ENCODE results near the gene PGM2L1. TPM values are rescaled to one million over a fixed set of nuclear protein-coding genes. Genes with fewer than 3 reads are reported as not detected.

PGM2L1 gene
- total and polyA plus RNA-seq, 2 of the 13 experiments (the other 11 are each of a cell fraction or from before 2014, with no cell fraction given): 0.57 to 1.2 TPM

DNA sequence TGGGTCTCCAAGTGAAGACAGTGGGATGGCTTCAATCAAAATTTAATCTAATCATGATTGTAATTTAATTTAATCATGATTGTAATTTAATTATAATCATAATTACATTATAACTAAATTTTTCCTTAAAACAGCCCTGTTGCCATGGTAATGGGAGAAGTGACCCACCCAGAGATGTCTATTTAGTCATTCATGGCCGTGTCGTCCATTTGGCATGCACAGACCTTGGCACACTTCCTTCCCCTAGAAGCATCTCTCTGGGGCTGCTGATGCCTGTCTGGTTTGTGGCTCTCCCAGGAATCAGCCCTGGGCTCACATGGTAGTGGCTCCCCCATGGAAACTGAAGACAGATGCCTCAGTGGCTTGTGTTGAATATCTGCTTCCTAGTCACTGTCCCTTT is 113.8 kb downstream of the PGM2L1 start:
- FAIRE-seq: no peak

DNA sequence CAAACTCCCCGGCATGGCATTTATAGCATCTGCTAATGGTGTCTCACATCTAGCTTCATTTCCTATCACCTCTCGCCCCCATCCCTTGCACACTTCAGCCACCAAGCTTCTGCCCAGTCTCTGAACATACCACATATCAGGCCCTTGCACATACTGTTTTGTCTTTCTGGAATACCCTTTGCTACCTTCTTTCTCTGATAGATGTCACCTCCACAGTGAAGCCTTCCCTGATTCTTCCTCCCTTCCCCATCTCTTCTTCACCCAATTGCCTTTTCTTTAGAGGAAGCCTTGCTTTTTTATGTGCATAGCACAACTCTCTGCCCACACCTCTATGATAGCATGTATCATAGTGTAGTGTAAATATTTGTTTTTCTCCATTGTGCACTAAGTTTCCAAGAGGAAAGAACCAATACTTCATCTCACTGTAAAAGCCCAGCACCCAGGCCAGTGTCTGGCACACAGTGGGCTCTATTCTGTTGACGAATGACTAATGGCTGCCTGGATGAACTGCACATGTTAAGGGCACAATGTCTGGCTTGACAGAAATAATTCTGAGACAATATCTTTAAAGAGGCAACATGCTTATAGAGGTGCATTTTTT is 114.6 kb downstream of the PGM2L1 start:
- no peaks in the 10 kb centered on the region for H3K36me3 ChIP-seq (replicated peaks in 1 of 2; ENCODE audit: control insufficient read depth in 1 of 2, insufficient read depth in 2 of 2, low read length in 2 of 2)
- no peaks in the 10 kb centered on the region for H3K9me3 ChIP-seq (ENCODE audit: low read length)
- H3K27ac ChIP-seq (ENCODE audit: extremely low read length, insufficient read depth, low read length): no peak overlapping the region
- H4K20me1 ChIP-seq (ENCODE audit: insufficient read depth, low read length): no peaks in the 10 kb centered on the region
- no peak overlapping the region for H2AFZ ChIP-seq (ENCODE audit: low read length)
- intact Hi-C loops (cut with micrococcal nuclease; ENCODE audit: unreplicated experiment): no loop called here
- no peak overlapping the region for H3K4me3 ChIP-seq (replicated peaks in 1 of 3; ENCODE audit: insufficient read depth in 1 of 3, low read depth in 2 of 3, low read length in 3 of 3)
- DNase-seq (ENCODE audit: low spot score) (no peak), ATAC-seq (no peak), FAIRE-seq (no peak)
- ChIA-PET POLR2A (no interaction called here), CTCF (ENCODE audit: low intra/inter-chr PET ratio, low total read pairs) (no interaction called here)
- no peaks in the 10 kb centered on the region for H3K27me3 ChIP-seq (ENCODE audit: control insufficient read depth in 1 of 2, insufficient read depth in 2 of 2, low read length in 2 of 2)
- in situ Hi-C loops (cut with HindIII; ENCODE audit: extremely low pct_ligation_motif_present, low pct_unique_long_range_greater_than_20kb): no loop called here
- no peak overlapping the region for H3K9ac ChIP-seq (ENCODE audit: insufficient read depth, low read depth, low read length)
- no peak overlapping the region for H3K4me2 ChIP-seq (ENCODE audit: low read depth, low read length)
- WGBS (ENCODE audit: low lambda C conversion rate): 22% methylated on average over 3 of the region's 3 CpGs
- H3K4me1 ChIP-seq (ENCODE audit: insufficient read depth, low read length): no peaks in the 10 kb centered on the region
- BruUV-seq (replicated peaks): no TSS peak
- no peaks in the 10 kb centered on the region for H3K79me2 ChIP-seq (ENCODE audit: insufficient read depth, low read length)
- TF ChIP-seq MAFK (conservative IDR thresholded peaks at IDR 0.05 in 1 of 2, IDR thresholded peaks at IDR 0.05 in 1 of 2; ENCODE audit: low read length in 2 of 2) (no peak), NBN (conservative IDR thresholded peaks at IDR 0.05) (no peak), CC2D1A (CRISPR knock-in tag; IDR thresholded peaks at IDR 0.05) (no peak), ZKSCAN1 (IDR thresholded peaks at IDR 0.05; ENCODE audit: low read length) (no peak), JUND (CRISPR knock-in tag; IDR thresholded peaks at IDR 0.05) (no peak), ZNF546 (CRISPR knock-in tag; conservative IDR thresholded peaks at IDR 0.05) (no peak)
- TF ChIP-seq, protein P1, sequence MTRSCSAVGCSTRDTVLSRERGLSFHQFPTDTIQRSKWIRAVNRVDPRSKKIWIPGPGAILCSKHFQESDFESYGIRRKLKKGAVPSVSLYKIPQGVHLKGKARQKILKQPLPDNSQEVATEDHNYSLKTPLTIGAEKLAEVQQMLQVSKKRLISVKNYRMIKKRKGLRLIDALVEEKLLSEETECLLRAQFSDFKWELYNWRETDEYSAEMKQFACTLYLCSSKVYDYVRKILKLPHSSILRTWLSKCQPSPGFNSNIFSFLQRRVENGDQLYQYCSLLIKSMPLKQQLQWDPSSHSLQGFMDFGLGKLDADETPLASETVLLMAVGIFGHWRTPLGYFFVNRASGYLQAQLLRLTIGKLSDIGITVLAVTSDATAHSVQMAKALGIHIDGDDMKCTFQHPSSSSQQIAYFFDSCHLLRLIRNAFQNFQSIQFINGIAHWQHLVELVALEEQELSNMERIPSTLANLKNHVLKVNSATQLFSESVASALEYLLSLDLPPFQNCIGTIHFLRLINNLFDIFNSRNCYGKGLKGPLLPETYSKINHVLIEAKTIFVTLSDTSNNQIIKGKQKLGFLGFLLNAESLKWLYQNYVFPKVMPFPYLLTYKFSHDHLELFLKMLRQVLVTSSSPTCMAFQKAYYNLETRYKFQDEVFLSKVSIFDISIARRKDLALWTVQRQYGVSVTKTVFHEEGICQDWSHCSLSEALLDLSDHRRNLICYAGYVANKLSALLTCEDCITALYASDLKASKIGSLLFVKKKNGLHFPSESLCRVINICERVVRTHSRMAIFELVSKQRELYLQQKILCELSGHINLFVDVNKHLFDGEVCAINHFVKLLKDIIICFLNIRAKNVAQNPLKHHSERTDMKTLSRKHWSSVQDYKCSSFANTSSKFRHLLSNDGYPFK (CRISPR knock-in tag; IDR thresholded peaks at IDR 0.05; ENCODE audit: borderline replicate concordance): no peak

More for the DNA sequence above, 113.8 kb downstream of the PGM2L1 start:
- no TSS peak for BruUV-seq (replicated peaks)
- no peak overlapping the region for H3K27ac ChIP-seq (ENCODE audit: extremely low read length, insufficient read depth, low read length)
- WGBS (ENCODE audit: low lambda C conversion rate): 53% methylated on average over 2 of the region's 2 CpGs
- H3K9me3 ChIP-seq (ENCODE audit: low read length): no peaks in the 10 kb centered on the region
- H3K4me3 ChIP-seq (replicated peaks in 1 of 3; ENCODE audit: insufficient read depth in 1 of 3, low read depth in 2 of 3, low read length in 3 of 3): no peak overlapping the region
- no peaks in the 10 kb centered on the region for H3K36me3 ChIP-seq (replicated peaks in 1 of 2; ENCODE audit: control insufficient read depth in 1 of 2, insufficient read depth in 2 of 2, low read length in 2 of 2)
- in situ Hi-C loops (cut with HindIII; ENCODE audit: extremely low pct_ligation_motif_present, low pct_unique_long_range_greater_than_20kb) (no loop called here), intact Hi-C loops (cut with micrococcal nuclease; ENCODE audit: unreplicated experiment) (no loop called here)
- no peak overlapping the region for H3K4me2 ChIP-seq (ENCODE audit: low read depth, low read length)
- no peaks in the 10 kb centered on the region for H3K27me3 ChIP-seq (ENCODE audit: control insufficient read depth in 1 of 2, insufficient read depth in 2 of 2, low read length in 2 of 2)
- ChIA-PET CTCF (ENCODE audit: low intra/inter-chr PET ratio, low total read pairs) (no interaction called here), POLR2A (no interaction called here)
- H2AFZ ChIP-seq (ENCODE audit: low read length): no peak overlapping the region
- no peak for DNase-seq (ENCODE audit: low spot score)
- H3K79me2 ChIP-seq (ENCODE audit: insufficient read depth, low read length): no peaks in the 10 kb centered on the region
- ATAC-seq: no peak
- TF ChIP-seq ATF7 (IDR thresholded peaks at IDR 0.05) (no peak), ATF7 (CRISPR knock-in tag; IDR thresholded peaks at IDR 0.05) (no peak), KLF11 (CRISPR knock-in tag; IDR thresholded peaks at IDR 0.05) (no peak), RARG (CRISPR knock-in tag; IDR thresholded peaks at IDR 0.05; ENCODE audit: low read depth) (no peak), SMARCE1 (IDR thresholded peaks at IDR 0.05; ENCODE audit: borderline replicate concordance) (no peak), RFXAP (CRISPR knock-in tag; IDR thresholded peaks at IDR 0.05; ENCODE audit: borderline replicate concordance) (no peak), MIER3 (CRISPR knock-in tag; IDR thresholded peaks at IDR 0.05; ENCODE audit: borderline replicate concordance) (no peak), ZNF83 (CRISPR knock-in tag; IDR thresholded peaks at IDR 0.05; ENCODE audit: borderline replicate concordance) (no peak), ZNF781 (CRISPR knock-in tag; IDR thresholded peaks at IDR 0.05; ENCODE audit: borderline replicate concordance, not compliant biosample characterization) (no peak), SATB2 (CRISPR knock-in tag; IDR thresholded peaks at IDR 0.05) (no peak), ATF7-NPFF (CRISPR knock-in tag; IDR thresholded peaks at IDR 0.05; ENCODE audit: low read depth) (no peak), NAIF1 (CRISPR knock-in tag; IDR thresholded peaks at IDR 0.05; ENCODE audit: borderline replicate concordance) (no peak), GFI1 (CRISPR knock-in tag; IDR thresholded peaks at IDR 0.05; ENCODE audit: borderline replicate concordance) (no peak), CBX5 (CRISPR knock-in tag; IDR thresholded peaks at IDR 0.05; ENCODE audit: borderline replicate concordance) (no peak)
- TF ChIP-seq, protein P2, sequence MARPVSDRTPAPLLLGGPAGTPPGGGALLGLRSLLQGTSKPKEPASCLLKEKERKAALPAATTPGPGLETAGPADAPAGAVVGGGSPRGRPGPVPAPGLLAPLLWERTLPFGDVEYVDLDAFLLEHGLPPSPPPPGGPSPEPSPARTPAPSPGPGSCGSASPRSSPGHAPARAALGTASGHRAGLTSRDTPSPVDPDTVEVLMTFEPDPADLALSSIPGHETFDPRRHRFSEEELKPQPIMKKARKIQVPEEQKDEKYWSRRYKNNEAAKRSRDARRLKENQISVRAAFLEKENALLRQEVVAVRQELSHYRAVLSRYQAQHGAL (CRISPR knock-in tag; IDR thresholded peaks at IDR 0.05; ENCODE audit: not compliant biosample characterization): no peak
- no peaks in the 10 kb centered on the region for H3K4me1 ChIP-seq (ENCODE audit: insufficient read depth, low read length)
- H3K9ac ChIP-seq (ENCODE audit: insufficient read depth, low read depth, low read length): no peak overlapping the region
- H4K20me1 ChIP-seq (ENCODE audit: insufficient read depth, low read length): no peaks in the 10 kb centered on the region
